ENCODE measurements around the gene DIAPH3. TPM values are rescaled to one million over a fixed set of nuclear protein-coding genes. Genes with fewer than 3 reads are reported as not detected.
A peak's percentile ranks its signal among the peaks of the same experiment; 100 is the strongest.

Gene DIAPH3
- total and polyA plus RNA-seq, 2 of the 4 experiments (the other 2 are of a cell fraction): 8.9 to 9.3 TPM

- Histone ChIP-seq H2BK5ac (ENCODE audit: low read depth, low read length, poor library complexity, severe bottlenecking) (peak overlapping the region; percentile 91), H3K4ac (ENCODE audit: low read depth, low read length) (no peak overlapping the region), H3K36me3 (ENCODE audit: control insufficient read depth, insufficient read depth, low read length) (no peaks in the 10 kb centered on the region; the same call in 1 of the 2 replicates), H4K91ac (ENCODE audit: insufficient read depth, low read depth, low read length) (no peak overlapping the region), H3K4me1 (ENCODE audit: control insufficient read depth, insufficient read depth, low read length) (peaks cover 6% of the 10 kb centered on the region), H3K9ac (ENCODE audit: low read depth, low read length) (no peak overlapping the region), H3K27ac (ENCODE audit: insufficient read depth, low read length) (no peak overlapping the region), H2BK20ac (ENCODE audit: low read depth, low read length) (no peak overlapping the region), H2AFZ (replicated peaks; ENCODE audit: low read length, poor library complexity) (no peak overlapping the region), H3K56ac (ENCODE audit: extremely low read depth, insufficient read depth, low read length) (no peak overlapping the region), H4K20me1 (ENCODE audit: insufficient read depth, low read length) (no peaks in the 10 kb centered on the region), H2BK120ac (ENCODE audit: low read depth, low read length) (peak overlapping the region; percentile 84; the same call in 1 of the 2 replicates), H3K4me3 (ENCODE audit: insufficient read depth, low read depth, low read length) (no peak overlapping the region), H4K5ac (ENCODE audit: low read depth, low read length) (no peak overlapping the region), H2BK15ac (ENCODE audit: low read depth, low read length) (no peak overlapping the region), H3K9me3 (ENCODE audit: control insufficient read depth, insufficient read depth, low read length) (peaks cover 9% of the 10 kb centered on the region), H2AK5ac (ENCODE audit: low read depth, low read length) (no peak overlapping the region), H3K79me1 (ENCODE audit: low read depth in 1 of 2, low read length in 2 of 2) (peaks cover 32 to 35% of the 10 kb centered on the region in 2 experiments), H3K27me3 (ENCODE audit: control insufficient read depth, insufficient read depth, low read length) (no peaks in the 10 kb centered on the region), H3K14ac (replicated peaks; ENCODE audit: low read depth, low read length) (no peak overlapping the region), H3K9me1 (ENCODE audit: insufficient read depth, low read length) (no peaks in the 10 kb centered on the region), H4K8ac (ENCODE audit: low read depth in 2 of 2, low read length in 2 of 2) (no peak overlapping the region), H2AK9ac (replicated peaks; ENCODE audit: low read depth, low read length, poor library complexity) (no peak overlapping the region), H3K23ac (ENCODE audit: low read depth, low read length) (no peak overlapping the region), H3K4me2 (ENCODE audit: low read depth, low read length) (no peak overlapping the region), H3K18ac (ENCODE audit: low read depth, low read length) (no peak overlapping the region)
- dilution Hi-C loops (cut with HindIII; ENCODE audit: low sequenced_read_pairs, unreplicated experiment): no loop called here
- WGBS, 2 experiments (ENCODE audit: extremely low coverage in 2 of 2, insufficient read length in 1 of 2): no CpG with 5 or more reads among the region's 1 CpG
- ChIA-PET CTCF (interaction anchor here (0.6 to 1.3 kb wide), 2 partner anchors 22 to 206 kb away, joined by 3 read pairs; no protein-coding TSS in a partner anchor), POLR2A (ENCODE audit: unreplicated experiment) (interaction anchor here (0.6 kb wide), 1 partner anchor 51 kb away, joined by 4 read pairs; no protein-coding TSS in a partner anchor)
- TF ChIP-seq CEBPB (IDR thresholded peaks at IDR 0.05; ENCODE audit: low read depth, low read length) (peak; percentile 46; the same call in 1 of the 2 replicates), FOS (IDR thresholded peaks at IDR 0.05; ENCODE audit: low read depth, low read length) (peak; percentile 38; the same call in 1 of the 2 replicates), RAD21 (IDR thresholded peaks at IDR 0.05; ENCODE audit: low read length) (no peak)
- in situ Hi-C loops (cut with MboI; ENCODE audit: low sequenced_read_pairs): no loop called here
- intact Hi-C loops (cut with micrococcal nuclease): no loop called here
- peak; percentile 83 for ATAC-seq (ENCODE audit: low read depth)
- no TSS peak for BruUV-seq (replicated peaks)
- DNase-seq: peak; percentile 69
These were observed 51.0 kb downstream of the DIAPH3 start for GRCh38 chr13:60112771-60113170.
